ENCODE results near the gene FSTL1.

The FSTL1 gene

DNA sequence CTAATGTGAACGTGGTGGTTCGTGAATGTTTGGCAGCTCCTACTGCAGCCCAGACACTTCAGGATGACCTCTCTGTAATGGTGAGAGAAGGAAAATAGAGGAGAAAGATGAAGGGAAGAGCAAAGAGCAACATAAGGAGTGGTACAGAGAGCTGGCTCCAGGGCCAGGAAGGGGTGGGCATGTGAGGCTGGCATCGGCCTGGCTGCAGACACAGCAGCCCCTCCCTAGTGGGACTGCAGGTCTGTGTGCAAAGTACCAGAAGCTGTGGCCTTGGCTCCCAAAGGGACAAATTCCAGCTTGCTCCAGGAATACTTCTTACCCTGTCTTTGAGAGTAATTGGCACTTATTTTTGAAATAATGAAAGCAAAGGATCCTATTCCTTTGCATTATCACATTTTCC, 10.0 kb downstream of the FSTL1 start:
- ChIA-PET CTCF (interaction anchor here (0.6 to 2.4 kb wide), 2 partner anchors 24 to 118 kb away, joined by 3 to 10 read pairs; no protein-coding TSS in a partner anchor), POLR2A (no interaction called here)
- no peak for DNase-seq (ENCODE audit: extremely low spot score)
- TF ChIP-seq ZNF384 (IDR thresholded peaks at IDR 0.05) (no peak), CTBP1 (IDR thresholded peaks at IDR 0.05; ENCODE audit: borderline replicate concordance) (no peak), HDGF (IDR thresholded peaks at IDR 0.05; ENCODE audit: borderline replicate concordance) (no peak), SP1 (IDR thresholded peaks at IDR 0.05) (no peak), FOXM1 (IDR thresholded peaks at IDR 0.05; ENCODE audit: borderline replicate concordance) (no peak), TARDBP (IDR thresholded peaks at IDR 0.05) (no peak), LEF1 (IDR thresholded peaks at IDR 0.05; ENCODE audit: borderline replicate concordance) (no peak), FOXK2 (IDR thresholded peaks at IDR 0.05) (no peak), ARNT (IDR thresholded peaks at IDR 0.05) (no peak), FOXA1 (IDR thresholded peaks at IDR 0.05) (no peak), SUZ12 (IDR thresholded peaks at IDR 0.05) (no peak), L3MBTL2 (conservative IDR thresholded peaks at IDR 0.05) (no peak)
- TF ChIP-seq, protein P1, sequence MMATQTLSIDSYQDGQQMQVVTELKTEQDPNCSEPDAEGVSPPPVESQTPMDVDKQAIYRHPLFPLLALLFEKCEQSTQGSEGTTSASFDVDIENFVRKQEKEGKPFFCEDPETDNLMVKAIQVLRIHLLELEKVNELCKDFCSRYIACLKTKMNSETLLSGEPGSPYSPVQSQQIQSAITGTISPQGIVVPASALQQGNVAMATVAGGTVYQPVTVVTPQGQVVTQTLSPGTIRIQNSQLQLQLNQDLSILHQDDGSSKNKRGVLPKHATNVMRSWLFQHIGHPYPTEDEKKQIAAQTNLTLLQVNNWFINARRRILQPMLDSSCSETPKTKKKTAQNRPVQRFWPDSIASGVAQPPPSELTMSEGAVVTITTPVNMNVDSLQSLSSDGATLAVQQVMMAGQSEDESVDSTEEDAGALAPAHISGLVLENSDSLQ (IDR thresholded peaks at IDR 0.05), result no peak

DNA sequence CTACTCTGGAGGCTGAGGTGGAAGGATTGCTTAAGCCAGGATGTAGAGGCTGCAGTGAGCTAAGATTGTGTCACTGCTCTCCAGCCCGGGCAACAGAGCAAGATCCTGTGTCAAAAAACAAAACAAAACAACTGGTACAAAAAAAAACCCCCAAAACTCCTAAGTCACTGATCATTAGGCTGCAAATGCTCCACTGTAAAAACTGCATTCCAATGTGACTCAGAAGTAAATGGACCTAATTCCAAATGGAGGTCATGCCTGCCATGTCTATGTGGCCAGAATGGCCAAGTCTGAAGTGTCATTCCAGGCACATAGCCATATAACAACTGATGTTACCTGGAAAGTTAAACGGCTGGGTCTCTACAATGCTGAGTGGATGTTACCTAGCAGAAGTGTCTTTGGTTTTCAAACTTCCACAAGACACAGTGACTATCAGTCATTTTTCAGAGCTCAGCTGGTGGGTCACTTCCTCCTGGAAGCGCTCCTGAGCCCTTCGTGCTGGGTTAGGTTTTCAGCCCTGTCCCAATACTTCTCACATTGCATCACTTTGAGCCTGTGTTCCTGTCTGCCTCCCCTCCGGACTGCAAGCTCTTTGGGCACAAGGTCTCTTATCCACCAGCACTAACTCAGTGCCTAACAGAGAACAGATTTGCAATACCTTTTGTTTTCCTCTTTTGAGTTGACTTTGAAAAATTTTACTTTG, 10.6 kb downstream of the FSTL1 start:
- no peak for DNase-seq (ENCODE audit: extremely low spot score)
- TF ChIP-seq SUZ12 (IDR thresholded peaks at IDR 0.05) (no peak), FOXK2 (IDR thresholded peaks at IDR 0.05) (no peak), HDGF (IDR thresholded peaks at IDR 0.05; ENCODE audit: borderline replicate concordance) (no peak), FOXM1 (IDR thresholded peaks at IDR 0.05; ENCODE audit: borderline replicate concordance) (no peak), TARDBP (IDR thresholded peaks at IDR 0.05) (no peak), ARNT (IDR thresholded peaks at IDR 0.05) (no peak), NFRKB (IDR thresholded peaks at IDR 0.05) (no peak), FOXA1 (IDR thresholded peaks at IDR 0.05) (no peak), LEF1 (IDR thresholded peaks at IDR 0.05; ENCODE audit: borderline replicate concordance) (no peak), CTBP1 (IDR thresholded peaks at IDR 0.05; ENCODE audit: borderline replicate concordance) (no peak), L3MBTL2 (conservative IDR thresholded peaks at IDR 0.05) (no peak), ELF4 (IDR thresholded peaks at IDR 0.05) (no peak), BHLHE40 (IDR thresholded peaks at IDR 0.05; ENCODE audit: borderline replicate concordance) (no peak), SP1 (IDR thresholded peaks at IDR 0.05) (no peak)
- TF ChIP-seq, protein P1 (IDR thresholded peaks at IDR 0.05), result no peak
- POLR2A ChIA-PET, result interaction anchor here (1.0 to 1.9 kb wide), 2 partner anchors 9 to 11 kb away, joined by 5 to 6 read pairs; partner anchors contain the start of gene FSTL1
- CTCF ChIA-PET, result interaction anchor here (0.6 to 2.4 kb wide), 2 partner anchors 23 to 118 kb away, joined by 3 to 10 read pairs; no protein-coding TSS in a partner anchor

DNA sequence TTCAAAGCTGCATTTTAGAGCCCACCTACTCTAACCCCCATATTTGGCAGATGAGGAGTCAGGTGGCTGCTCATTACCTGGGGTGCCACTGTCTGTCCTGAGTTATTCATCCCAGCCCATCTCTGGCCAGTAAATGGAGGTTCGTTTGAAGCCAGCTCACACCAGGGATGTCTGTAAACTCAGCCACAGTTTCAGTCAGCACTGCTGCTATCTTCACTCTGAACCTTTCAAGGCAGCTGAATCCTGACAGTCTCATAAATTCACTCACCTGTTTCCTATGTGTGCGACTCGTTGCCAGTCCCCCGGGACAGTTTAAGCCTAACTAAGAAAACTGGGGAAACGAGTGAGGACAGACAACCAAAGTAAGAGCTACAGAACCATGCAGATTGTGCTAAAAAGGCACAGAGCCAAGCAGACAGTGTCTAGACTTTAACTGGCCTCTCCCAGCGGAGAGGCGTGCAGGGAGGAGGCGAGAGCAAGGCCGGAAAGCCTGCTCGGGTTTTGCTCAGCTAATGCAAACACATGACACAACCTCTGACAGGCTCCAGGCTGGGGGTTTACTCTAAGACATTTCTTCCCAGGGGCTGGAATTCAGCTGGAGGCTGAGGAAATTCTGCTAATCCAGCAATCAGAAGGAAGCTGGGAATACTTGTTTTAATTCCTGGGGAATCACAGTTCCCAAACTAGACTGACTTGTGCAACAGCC, 12.0 kb downstream of the FSTL1 start:
- DNase-seq (ENCODE audit: extremely low spot score), result no peak
- TF ChIP-seq, protein P1 (IDR thresholded peaks at IDR 0.05), result no peak
- TF ChIP-seq ELF4 (IDR thresholded peaks at IDR 0.05), result no peak
- TF ChIP-seq HDGF (IDR thresholded peaks at IDR 0.05; ENCODE audit: borderline replicate concordance), result no peak
- TF ChIP-seq FOXK2 (IDR thresholded peaks at IDR 0.05), result no peak
- TF ChIP-seq FOXA1 (IDR thresholded peaks at IDR 0.05), result no peak
- no peak for TF ChIP-seq NFRKB (IDR thresholded peaks at IDR 0.05)
- no peak for TF ChIP-seq SP1 (IDR thresholded peaks at IDR 0.05)
- TF ChIP-seq TARDBP (IDR thresholded peaks at IDR 0.05), result no peak
- no peak for TF ChIP-seq SUZ12 (IDR thresholded peaks at IDR 0.05)
- no peak for TF ChIP-seq ZNF384 (IDR thresholded peaks at IDR 0.05)
- no peak for TF ChIP-seq BHLHE40 (IDR thresholded peaks at IDR 0.05; ENCODE audit: borderline replicate concordance)
- TF ChIP-seq LEF1 (IDR thresholded peaks at IDR 0.05; ENCODE audit: borderline replicate concordance), result no peak
- no peak for TF ChIP-seq FOXM1 (IDR thresholded peaks at IDR 0.05; ENCODE audit: borderline replicate concordance)
- TF ChIP-seq CTBP1 (IDR thresholded peaks at IDR 0.05; ENCODE audit: borderline replicate concordance), result no peak
- no peak for TF ChIP-seq L3MBTL2 (conservative IDR thresholded peaks at IDR 0.05)
- TF ChIP-seq ARNT (IDR thresholded peaks at IDR 0.05), result no peak
- ChIA-PET POLR2A (interaction anchor here (1.0 to 1.9 kb wide), 2 partner anchors 10 to 12 kb away, joined by 5 to 6 read pairs; partner anchors contain the start of gene FSTL1), CTCF (interaction anchor here (2.4 kb wide), 1 partner anchor 22 kb away, joined by 10 read pairs; no protein-coding TSS in a partner anchor)

DNA sequence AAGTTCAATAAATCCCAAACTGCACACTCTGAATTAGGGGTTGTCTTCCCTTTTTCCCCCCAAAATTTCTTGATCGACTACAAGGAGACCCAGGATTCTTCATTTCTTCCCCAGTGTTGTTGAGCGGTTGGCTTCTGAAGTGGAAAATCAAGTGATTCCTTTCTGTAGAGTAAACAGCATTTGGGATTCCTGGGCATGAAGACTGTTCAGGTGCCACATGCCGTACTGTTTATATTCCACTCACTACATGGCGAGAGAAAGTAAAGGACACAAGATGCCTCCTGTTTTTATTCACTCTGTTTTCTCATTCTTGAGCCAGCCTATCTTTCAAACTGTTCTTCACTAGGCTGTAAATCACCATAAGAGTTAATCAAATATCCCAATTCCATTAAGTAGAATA, 12.6 kb downstream of the FSTL1 start:
- ChIA-PET POLR2A (no interaction called here), CTCF (interaction anchor here (2.4 kb wide), 1 partner anchor 21 kb away, joined by 10 read pairs; no protein-coding TSS in a partner anchor)
- no peak for DNase-seq (ENCODE audit: extremely low spot score)
- TF ChIP-seq NFRKB (IDR thresholded peaks at IDR 0.05) (no peak), HDGF (IDR thresholded peaks at IDR 0.05; ENCODE audit: borderline replicate concordance) (no peak), CTBP1 (IDR thresholded peaks at IDR 0.05; ENCODE audit: borderline replicate concordance) (no peak), FOXK2 (IDR thresholded peaks at IDR 0.05) (no peak), BHLHE40 (IDR thresholded peaks at IDR 0.05; ENCODE audit: borderline replicate concordance) (no peak), LEF1 (IDR thresholded peaks at IDR 0.05; ENCODE audit: borderline replicate concordance) (no peak)

DNA sequence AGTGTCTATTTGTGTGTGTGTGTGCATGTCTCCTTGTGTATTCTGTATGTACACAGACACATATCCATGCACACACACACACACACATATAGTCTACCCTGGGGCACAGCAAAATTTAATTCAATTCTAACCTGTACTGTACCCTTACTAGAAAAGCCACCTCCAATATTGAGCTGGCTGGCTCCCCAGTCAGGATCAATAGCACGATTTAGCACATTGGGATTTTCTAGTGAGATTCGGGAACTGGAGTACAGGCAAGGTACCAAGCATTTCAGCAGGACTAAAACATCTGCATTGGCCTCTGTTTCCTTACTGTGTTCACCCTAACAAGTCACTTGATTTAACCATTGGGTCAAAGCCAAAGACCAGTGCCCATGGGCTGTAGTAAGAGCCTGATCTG, 13.2 kb downstream of the FSTL1 start:
- DNase-seq (ENCODE audit: extremely low spot score), result no peak
- POLR2A ChIA-PET, result no interaction called here
- CTCF ChIA-PET, result no interaction called here
- TF ChIP-seq ARNT (IDR thresholded peaks at IDR 0.05) (no peak), SUZ12 (IDR thresholded peaks at IDR 0.05) (no peak), SP1 (IDR thresholded peaks at IDR 0.05) (no peak), TARDBP (IDR thresholded peaks at IDR 0.05) (no peak), BHLHE40 (IDR thresholded peaks at IDR 0.05; ENCODE audit: borderline replicate concordance) (no peak), LEF1 (IDR thresholded peaks at IDR 0.05; ENCODE audit: borderline replicate concordance) (no peak), FOXM1 (IDR thresholded peaks at IDR 0.05; ENCODE audit: borderline replicate concordance) (no peak), ELF4 (IDR thresholded peaks at IDR 0.05) (no peak), HDGF (IDR thresholded peaks at IDR 0.05; ENCODE audit: borderline replicate concordance) (no peak), NFRKB (IDR thresholded peaks at IDR 0.05) (no peak)

All from HEK293T (cell line).